GM18870 (cell line): ENCODE measurements around the gene DPP6.

Source experiments
- ATAC-seq: cut with Tn5 transposase; IDR thresholded peaks from one replicate; pipeline ENCODE4 v1.9.1; 2021; ENCODE audit warnings: moderate library complexity; ENCODE audit not compliant: unreplicated experiment

Gene DPP6

DNA sequence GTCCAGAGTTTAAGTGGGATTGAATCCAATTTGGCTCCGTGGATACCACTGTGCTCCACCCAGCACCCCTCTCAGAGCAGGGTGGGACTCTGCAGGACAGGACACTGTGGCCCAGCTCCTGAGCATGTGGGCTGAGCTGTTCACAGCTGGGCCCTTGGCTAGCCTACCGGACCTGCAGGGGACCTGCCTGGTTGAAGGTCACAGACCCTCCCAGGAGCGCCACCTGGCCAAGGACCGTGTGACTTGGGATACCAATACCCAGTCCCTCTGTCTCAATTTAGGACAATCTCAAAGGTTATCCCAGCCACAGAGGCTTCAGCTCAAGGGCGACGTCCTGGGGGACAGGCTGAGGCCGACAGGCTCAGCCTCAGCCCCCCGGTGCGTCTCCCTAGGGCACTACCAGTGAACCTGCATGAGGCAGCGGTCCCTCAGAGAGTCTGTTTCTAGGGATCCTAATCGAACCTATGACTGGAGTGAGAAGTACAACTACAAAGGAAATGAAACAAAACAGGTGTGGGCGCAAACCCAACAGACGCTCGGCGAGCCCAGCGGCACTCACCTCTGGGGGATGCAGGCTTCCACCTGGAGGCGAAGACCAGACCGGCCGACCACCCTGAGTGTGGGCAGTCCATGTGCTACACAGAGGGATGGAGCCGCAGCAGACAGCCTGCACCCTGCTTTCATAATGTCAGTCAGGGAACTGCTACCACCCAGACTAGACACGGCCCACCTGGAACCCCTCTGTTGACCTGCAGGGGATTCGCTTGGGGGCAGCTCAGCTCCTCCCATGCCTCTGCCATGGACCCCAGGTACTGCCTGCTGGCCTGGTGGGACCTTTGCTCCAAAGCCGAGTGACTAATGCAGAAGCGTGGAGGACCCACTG is 847.0 kb downstream of the DPP6 start:
- ATAC-seq = no peak

GRCh38 chr7:154899862-154900261 is 847.7 kb downstream of the DPP6 start:
- no peak for ATAC-seq

GRCh38 chr7:154902600-154903082 is 850.4 kb downstream of the DPP6 start:
- no peak for ATAC-seq

DNA sequence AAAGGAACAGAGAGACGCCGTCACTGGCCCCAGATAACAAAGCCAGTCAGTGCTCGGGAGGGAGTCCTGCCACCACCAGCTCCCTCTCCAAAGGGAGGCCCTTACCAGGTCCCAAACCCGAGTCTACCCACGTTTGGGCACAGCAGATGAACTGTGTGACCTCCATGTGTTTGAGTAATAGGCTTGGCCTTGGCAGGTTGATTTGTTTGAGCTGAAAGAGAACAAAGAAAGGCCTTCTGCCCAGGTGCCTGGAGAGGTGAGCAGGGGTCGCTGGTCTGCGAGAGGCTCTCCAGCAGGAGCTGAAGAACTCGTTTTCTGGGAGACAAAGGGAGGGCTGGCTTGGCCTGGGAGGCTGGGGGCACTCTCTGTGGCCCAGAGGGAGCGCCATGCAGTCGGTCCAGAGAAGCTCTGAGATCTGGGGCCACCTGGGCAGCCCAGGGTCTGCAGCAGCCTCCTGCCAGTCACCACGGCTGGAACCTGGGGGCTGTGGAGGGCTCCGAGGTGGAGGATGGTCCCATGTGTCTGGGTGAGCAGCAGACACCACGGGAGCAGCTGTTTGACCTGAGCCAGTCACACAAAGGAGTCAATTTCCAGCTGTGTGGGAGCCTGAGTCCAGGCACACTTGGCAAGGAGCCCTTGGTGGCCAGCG is 851.0 kb downstream of the DPP6 start:
- no peak for ATAC-seq

DNA sequence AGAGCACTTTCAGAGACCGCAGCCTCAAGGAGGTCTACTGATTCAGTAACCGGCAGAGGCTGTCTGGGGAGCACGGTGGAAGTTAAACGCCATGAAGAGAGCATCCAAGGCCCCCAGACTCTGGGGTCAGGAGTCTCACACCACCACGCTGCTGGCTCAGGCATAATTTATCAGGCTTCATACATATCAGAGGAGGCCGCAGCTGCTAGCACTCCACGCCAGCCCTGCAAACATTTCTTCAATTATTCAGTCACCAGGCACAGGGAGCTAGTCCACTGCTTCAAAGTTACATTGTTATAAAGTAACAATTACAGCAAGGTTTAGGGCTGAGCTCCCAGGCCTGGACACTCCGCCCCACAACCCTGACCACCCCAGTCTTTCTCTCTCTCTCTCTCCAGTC is 852.9 kb downstream of the DPP6 start:
- ATAC-seq = no peak

GRCh38 chr7:154905615-154906014 is 853.4 kb downstream of the DPP6 start:
- no peak for ATAC-seq

DNA sequence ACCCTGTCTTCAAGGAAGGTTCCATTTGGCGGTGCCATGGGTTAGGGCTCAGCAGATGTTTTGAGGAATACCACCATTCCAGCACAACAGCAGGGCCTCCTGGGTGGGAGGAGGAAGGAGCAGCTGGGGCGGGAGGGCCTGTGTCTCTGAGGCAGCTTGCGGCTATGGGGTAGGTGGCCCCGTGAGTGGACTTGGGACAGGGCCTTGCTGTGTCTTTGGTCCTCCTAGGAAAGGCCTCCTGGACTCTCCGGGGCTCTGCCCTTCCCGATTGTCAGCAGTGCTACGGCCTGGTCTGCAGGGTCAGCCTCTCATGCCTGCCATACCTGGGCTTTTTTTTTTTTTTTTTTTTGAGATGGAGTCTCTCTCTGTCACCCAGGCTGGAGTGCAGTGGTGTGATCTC is 854.0 kb downstream of the DPP6 start:
- ATAC-seq = no peak

GRCh38 chr7:154906736-154907355 is 854.6 kb downstream of the DPP6 start:
- ATAC-seq = no peak

DNA sequence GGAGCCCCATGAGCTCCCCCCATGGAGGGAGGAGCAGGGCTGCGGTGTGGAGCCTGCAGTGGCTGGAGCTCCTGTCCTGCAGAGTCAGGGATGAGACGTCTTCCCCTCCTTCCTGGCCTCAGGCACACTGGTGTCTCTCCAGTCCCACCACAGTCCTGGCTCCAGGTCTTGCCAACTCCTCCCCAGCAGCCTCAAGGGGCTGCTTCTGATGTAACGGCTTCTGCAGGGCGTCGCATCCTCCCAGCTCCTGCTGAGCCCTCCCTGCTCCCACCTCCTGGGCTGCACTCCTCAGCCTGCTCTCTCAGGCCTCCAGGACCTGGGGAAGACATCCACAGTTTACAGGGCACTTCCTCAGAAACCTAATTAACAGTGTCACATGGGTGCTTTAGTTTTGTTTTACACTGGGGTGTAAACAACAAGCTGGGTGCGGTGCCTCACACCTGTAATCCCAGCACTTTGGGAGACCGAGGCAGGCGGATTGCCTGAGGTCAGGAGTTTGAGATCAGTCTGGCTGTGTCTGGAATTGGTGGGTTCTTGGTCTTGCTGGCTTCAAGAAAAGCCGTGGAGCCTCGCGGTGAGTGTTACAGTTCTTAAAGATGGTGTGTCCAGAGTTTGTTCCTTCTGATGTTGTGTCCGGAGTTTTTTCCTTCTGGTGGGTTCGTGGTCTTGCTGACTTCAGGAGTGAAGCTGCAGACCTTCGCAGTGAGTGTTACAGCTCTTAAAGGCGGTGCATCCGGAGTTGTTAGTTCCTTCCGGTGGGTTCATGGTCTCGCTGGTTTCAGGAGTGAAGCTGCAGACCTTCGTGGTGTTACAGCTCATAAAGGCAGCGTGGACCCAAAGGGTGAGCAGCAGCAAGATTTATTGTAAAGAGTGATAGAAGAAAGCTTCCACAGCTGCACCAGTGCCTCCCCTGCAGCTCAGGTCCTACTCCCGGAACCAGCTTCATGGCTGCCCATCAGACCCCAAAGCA is 855.7 kb downstream of the DPP6 start:
- no peak for ATAC-seq

GRCh38 chr7:154909241-154910105 is 857.3 kb downstream of the DPP6 start:
- ATAC-seq = no peak

GRCh38 chr7:154910125-154910524 is 857.9 kb downstream of the DPP6 start:
- ATAC-seq = no peak

DNA sequence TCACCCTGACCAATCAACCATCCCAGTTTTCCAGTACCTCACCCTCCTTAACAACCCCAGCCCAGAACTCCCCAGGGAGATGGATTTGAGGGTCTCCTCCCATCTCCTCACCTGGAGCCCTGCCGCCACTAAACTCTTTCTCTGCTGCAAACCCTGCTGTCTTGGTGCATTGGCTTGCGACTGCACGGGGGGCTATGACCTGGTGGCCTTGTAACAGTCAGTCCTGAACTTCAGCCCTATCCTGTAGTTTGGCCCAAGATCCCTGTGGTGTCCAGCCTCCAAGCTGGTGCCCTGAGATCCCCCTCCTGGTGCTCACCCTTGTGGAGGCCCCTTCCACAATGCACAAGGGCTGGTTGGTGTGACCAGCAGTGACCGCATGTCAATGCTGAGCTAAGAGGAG is 858.8 kb downstream of the DPP6 start:
- no peak for ATAC-seq

GRCh38 chr7:154911411-154911810 is 859.2 kb downstream of the DPP6 start:
- no peak for ATAC-seq

DNA sequence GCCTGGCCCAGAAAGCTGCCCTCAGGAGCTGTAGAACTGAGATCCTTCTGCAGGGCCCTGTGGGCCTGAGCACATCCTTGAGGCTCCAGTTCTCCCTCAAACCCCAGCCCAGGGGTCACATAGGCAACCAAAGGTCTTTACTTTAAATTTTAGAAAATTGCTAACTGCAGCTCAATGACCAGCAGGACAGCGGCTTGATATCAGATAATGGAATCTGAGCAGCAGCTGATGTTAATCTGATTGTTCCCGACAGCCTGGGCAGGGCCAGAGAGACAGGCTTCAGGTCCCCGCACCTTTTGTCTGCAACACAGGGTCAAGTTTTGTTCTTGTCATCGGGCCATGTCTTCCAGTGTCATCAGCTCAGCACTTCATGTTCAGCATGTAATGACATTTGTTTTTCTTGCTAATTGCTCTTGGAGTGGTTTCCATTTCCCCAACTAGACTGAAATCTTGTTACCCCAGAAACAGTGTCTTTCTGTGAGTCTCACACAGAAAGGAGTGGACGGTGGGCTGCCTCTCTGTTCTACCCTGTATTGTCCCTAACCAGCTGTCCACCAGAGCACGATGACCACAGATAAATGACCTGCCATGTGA is 859.8 kb downstream of the DPP6 start:
- ATAC-seq = no peak

- ATAC-seq = no peak
Observed at GRCh38 chr7:154912871-154913637, 860.9 kb downstream of the DPP6 start.

DNA sequence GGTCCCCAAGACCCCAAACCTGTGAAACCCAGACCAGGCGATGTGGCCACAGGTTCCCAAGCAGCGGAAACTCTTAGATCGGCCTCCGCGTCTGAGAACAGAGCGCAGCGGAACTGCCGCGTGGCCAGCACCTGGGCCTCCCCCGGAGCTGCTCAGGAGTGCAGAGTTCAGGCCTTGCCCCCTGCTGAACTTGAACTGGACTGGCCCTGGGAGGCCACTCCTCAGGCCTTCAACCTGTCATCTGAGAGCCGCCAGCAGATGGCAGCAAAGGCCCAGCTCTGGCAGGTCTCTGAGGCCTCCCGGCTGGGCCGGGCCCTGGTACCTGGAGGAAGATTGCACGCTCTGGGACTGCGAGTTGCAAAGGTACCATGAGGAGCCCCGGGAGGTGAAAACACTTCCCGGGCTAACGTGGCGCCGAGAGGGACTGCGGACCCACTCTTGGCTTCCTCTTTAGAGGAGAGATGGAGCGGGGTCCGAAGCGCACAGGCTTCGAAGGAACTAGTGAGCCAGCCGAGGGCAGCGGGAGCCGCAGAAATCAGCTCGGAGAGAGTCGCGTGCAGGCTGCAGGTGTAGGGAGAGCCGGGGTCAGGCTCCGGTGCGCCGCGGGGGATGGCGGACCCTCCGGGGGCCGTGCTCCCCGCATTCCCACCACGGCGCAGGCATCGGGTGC is 861.6 kb downstream of the DPP6 start:
- ATAC-seq = peak; percentile 89

- ATAC-seq = no peak
Observed at GRCh38 chr7:154914308-154914995, 862.3 kb downstream of the DPP6 start.
